ENCODE results near the gene MBOAT1. TPM values are rescaled to one million over a fixed set of nuclear protein-coding genes. Genes with fewer than 3 reads are reported as not detected.

MBOAT1 gene
- total RNA-seq, 1 experiment from 2014 or later = 9.9 TPM

DNA sequence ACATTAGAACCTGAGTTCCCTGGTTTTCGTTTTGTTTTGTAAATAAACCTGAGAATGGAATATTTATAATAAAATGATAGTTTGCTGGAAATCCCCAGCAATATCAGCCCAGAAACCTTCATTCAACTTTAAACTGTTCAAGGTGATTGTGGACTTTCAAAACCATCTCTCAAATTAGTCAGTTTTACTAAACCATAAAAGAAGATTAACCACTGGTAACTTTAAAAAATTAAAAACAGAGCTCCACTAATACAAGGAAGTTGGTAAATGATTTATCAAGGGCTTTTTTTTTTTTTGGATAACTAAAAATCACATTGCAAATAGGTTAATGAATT lies 10.0 kb downstream of the MBOAT1 start:
- H3K14ac ChIP-seq (ENCODE audit: insufficient read depth, low read length) = no peak overlapping the region
- peaks cover 3% of the 10 kb centered on the region; the same call in 1 of the 2 replicates for H3K79me2 ChIP-seq (ENCODE audit: insufficient read depth, low read length)
- H3K9ac ChIP-seq (ENCODE audit: extremely low read depth, insufficient read length, low read length) = no peak overlapping the region
- no peak overlapping the region for H2BK20ac ChIP-seq (ENCODE audit: low read depth, low read length, poor library complexity, severe bottlenecking)
- H4K8ac ChIP-seq (replicated peaks; ENCODE audit: insufficient read length, low read depth, low read length) = no peak overlapping the region
- no peak for DNase-seq
- no peaks in the 10 kb centered on the region for H3K9me3 ChIP-seq (ENCODE audit: control insufficient read depth, low read depth, low read length)
- H3K23me2 ChIP-seq (ENCODE audit: insufficient read length, low read depth, low read length, poor library complexity, severe bottlenecking) = no peaks in the 10 kb centered on the region
- no peak overlapping the region for H3K23ac ChIP-seq (ENCODE audit: insufficient read length, low read depth, low read length)
- no peak overlapping the region for H2BK12ac ChIP-seq (ENCODE audit: insufficient read length, low read depth, low read length)
- no peaks in the 10 kb centered on the region for H3K27me3 ChIP-seq (ENCODE audit: insufficient read depth, low read length)
- no peak overlapping the region for H2BK5ac ChIP-seq (ENCODE audit: insufficient read length, low read length)
- H2AK5ac ChIP-seq (ENCODE audit: insufficient read length, low read length) = no peak overlapping the region
- no peak overlapping the region for H2BK120ac ChIP-seq (ENCODE audit: low read depth, low read length, poor library complexity, severe bottlenecking)
- H3T11ph ChIP-seq (ENCODE audit: low read length) = no peak overlapping the region
- no peaks in the 10 kb centered on the region for H4K20me1 ChIP-seq (ENCODE audit: control insufficient read depth, insufficient read depth, insufficient read length)
- H3K18ac ChIP-seq (ENCODE audit: insufficient read length, low read depth, low read length) = no peak overlapping the region
- H3K4me2 ChIP-seq (ENCODE audit: insufficient read depth, insufficient read length, low read length) = no peak overlapping the region
- H3K79me1 ChIP-seq (ENCODE audit: insufficient read depth, low read depth, low read length, poor library complexity, severe bottlenecking) = no peaks in the 10 kb centered on the region
- peaks cover 12% of the 10 kb centered on the region; the same call in 1 of the 2 replicates for H3K4me1 ChIP-seq (ENCODE audit: insufficient read depth, low read length)
- Mint-ChIP-seq H3K27me3 (ENCODE audit: low read depth) (no peaks in the 10 kb centered on the region), H3K4me3 (no peak overlapping the region), H3K36me3 (ENCODE audit: insufficient read depth in 1 of 3, low read depth in 3 of 3) (peaks cover 0 to 4% (median 0%) of the 10 kb centered on the region in 3 experiments; a peak in 2 of 7 replicates), H3K4me1 (peaks cover 52% of the 10 kb centered on the region in 2 experiments), H3K9me3 (no peaks in the 10 kb centered on the region), H3K27ac (no peak overlapping the region)
- H3K4ac ChIP-seq (ENCODE audit: low read depth, low read length) = no peak overlapping the region
- no peak overlapping the region for H4K91ac ChIP-seq (ENCODE audit: insufficient read length, low read depth, low read length)
- no peak overlapping the region for H3K56ac ChIP-seq (ENCODE audit: insufficient read length, low read depth, low read length)
- TF ChIP-seq, protein P1, sequence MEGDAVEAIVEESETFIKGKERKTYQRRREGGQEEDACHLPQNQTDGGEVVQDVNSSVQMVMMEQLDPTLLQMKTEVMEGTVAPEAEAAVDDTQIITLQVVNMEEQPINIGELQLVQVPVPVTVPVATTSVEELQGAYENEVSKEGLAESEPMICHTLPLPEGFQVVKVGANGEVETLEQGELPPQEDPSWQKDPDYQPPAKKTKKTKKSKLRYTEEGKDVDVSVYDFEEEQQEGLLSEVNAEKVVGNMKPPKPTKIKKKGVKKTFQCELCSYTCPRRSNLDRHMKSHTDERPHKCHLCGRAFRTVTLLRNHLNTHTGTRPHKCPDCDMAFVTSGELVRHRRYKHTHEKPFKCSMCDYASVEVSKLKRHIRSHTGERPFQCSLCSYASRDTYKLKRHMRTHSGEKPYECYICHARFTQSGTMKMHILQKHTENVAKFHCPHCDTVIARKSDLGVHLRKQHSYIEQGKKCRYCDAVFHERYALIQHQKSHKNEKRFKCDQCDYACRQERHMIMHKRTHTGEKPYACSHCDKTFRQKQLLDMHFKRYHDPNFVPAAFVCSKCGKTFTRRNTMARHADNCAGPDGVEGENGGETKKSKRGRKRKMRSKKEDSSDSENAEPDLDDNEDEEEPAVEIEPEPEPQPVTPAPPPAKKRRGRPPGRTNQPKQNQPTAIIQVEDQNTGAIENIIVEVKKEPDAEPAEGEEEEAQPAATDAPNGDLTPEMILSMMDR (conservative IDR thresholded peaks at IDR 0.05) = no peak
- H2AFZ ChIP-seq (ENCODE audit: low read length) = no peak overlapping the region
- WGBS (ENCODE audit: extremely low coverage, insufficient read length, low lambda C conversion rate) = no CpG with 5 or more reads among the region's 1 CpG
- H3K27ac ChIP-seq (ENCODE audit: insufficient read length, low read depth, low read length) = no peak overlapping the region
- H4K5ac ChIP-seq (ENCODE audit: insufficient read length, low read depth, low read length) = no peak overlapping the region
- H2BK15ac ChIP-seq (ENCODE audit: low read depth, low read length) = no peak overlapping the region
